ENCODE results near the gene SLC1A2.

- TF ChIP-seq CTCF (IDR thresholded peaks at IDR 0.05), result no peak
- TF ChIP-seq POLR2A (IDR thresholded peaks at IDR 0.05), result no peak
Measured at GRCh38 chr11:35366798-35367197, 52.6 kb downstream of the SLC1A2 start.
